WTC11 (cell line): ENCODE results near the gene OR51G1.

Experiments used
- ESRRA ChIP-seq: sonication (generic); formaldehyde crosslinking; IDR thresholded peaks from 2 replicates; pipeline ENCODE4 v1.8.1; 2022; ENCODE audit warnings: mild to moderate bottlenecking, missing genetic modification reagents, borderline replicate concordance
- FOXK1 ChIP-seq: sonication (generic); formaldehyde crosslinking; IDR thresholded peaks from 2 replicates; pipeline ENCODE4 v1.8.0; 2022; ENCODE audit warnings: mild to moderate bottlenecking, moderate library complexity, missing genetic modification reagents
- MYBL2 ChIP-seq: sonication (generic); formaldehyde crosslinking; IDR thresholded peaks from 2 replicates; pipeline ENCODE4 v1.8.1; 2023; ENCODE audit warnings: mild to moderate bottlenecking, moderate library complexity, missing genetic modification reagents
- TF ChIP-seq, protein P1 (sequence below): fragments of 250-450 bp; sonication (Bioruptor Pico); IDR thresholded peaks from 2 replicates; pipeline ENCODE4 v1.9.0; 2021; ENCODE audit warnings: mild to moderate bottlenecking
- TF ChIP-seq, protein P2 (sequence below): fragments of 200-600 bp; IDR thresholded peaks from 2 replicates; pipeline ENCODE4 v1.8.0; 2022; ENCODE audit warnings: antibody characterized with exemption
- TF ChIP-seq, protein P3 (sequence below): sonication (generic); formaldehyde crosslinking; IDR thresholded peaks from 2 replicates; pipeline ENCODE4 v1.8.1; 2022; ENCODE audit warnings: low read depth, mild to moderate bottlenecking, moderate library complexity, missing genetic modification reagents, borderline replicate concordance

DNA sequence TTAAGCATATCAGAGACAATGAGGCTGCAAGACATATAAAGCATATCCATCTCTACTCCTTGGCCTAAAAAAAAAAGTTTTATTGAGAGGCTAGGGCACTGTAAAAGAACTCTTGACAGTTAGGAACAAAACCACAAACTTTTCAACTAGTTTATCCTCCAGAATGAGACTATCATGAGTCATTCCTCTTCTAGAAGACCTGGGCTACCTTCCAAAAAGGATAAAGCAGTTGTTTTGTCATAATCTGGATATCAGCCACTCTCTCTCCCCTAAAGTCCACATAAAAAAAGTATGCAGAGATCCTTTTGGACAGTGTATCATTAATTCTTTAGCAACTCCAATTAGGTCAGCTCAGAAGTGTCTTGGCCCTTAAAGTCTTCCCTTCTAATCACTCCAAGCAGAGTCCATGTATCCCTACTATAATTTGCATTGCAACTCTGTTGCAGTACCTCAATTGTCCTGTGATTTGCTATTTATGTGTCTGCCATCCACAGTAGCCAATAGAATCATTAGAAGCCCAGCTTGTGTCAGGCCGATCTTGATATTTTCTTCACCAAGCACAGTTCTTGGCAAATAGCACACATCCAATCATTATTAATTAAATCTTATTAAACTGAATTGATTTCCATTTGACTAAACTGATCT, 32.0 kb downstream of the OR51G1 start:
- TF ChIP-seq, protein P1, sequence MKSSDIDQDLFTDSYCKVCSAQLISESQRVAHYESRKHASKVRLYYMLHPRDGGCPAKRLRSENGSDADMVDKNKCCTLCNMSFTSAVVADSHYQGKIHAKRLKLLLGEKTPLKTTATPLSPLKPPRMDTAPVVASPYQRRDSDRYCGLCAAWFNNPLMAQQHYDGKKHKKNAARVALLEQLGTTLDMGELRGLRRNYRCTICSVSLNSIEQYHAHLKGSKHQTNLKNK (CRISPR knock-in tag) = no peak
- TF ChIP-seq, protein P2, sequence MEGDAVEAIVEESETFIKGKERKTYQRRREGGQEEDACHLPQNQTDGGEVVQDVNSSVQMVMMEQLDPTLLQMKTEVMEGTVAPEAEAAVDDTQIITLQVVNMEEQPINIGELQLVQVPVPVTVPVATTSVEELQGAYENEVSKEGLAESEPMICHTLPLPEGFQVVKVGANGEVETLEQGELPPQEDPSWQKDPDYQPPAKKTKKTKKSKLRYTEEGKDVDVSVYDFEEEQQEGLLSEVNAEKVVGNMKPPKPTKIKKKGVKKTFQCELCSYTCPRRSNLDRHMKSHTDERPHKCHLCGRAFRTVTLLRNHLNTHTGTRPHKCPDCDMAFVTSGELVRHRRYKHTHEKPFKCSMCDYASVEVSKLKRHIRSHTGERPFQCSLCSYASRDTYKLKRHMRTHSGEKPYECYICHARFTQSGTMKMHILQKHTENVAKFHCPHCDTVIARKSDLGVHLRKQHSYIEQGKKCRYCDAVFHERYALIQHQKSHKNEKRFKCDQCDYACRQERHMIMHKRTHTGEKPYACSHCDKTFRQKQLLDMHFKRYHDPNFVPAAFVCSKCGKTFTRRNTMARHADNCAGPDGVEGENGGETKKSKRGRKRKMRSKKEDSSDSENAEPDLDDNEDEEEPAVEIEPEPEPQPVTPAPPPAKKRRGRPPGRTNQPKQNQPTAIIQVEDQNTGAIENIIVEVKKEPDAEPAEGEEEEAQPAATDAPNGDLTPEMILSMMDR = no peak
- TF ChIP-seq ESRRA (CRISPR knock-in tag) (no peak), MYBL2 (no peak), FOXK1 (no peak)
- TF ChIP-seq, protein P3, sequence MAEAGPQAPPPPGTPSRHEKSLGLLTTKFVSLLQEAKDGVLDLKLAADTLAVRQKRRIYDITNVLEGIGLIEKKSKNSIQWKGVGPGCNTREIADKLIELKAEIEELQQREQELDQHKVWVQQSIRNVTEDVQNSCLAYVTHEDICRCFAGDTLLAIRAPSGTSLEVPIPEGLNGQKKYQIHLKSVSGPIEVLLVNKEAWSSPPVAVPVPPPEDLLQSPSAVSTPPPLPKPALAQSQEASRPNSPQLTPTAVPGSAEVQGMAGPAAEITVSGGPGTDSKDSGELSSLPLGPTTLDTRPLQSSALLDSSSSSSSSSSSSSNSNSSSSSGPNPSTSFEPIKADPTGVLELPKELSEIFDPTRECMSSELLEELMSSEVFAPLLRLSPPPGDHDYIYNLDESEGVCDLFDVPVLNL = no peak
